ENCODE measurements around the gene TMA7B. TPM values are rescaled to one million over a fixed set of nuclear protein-coding genes. Genes with fewer than 3 reads are reported as not detected.

The TMA7B gene
- total RNA-seq, 3 donors from 2014 or later (not counting 1 experiment from before 2014, with no cell fraction given), result 2.6 to 8.7 (median 6.7) TPM

DNA sequence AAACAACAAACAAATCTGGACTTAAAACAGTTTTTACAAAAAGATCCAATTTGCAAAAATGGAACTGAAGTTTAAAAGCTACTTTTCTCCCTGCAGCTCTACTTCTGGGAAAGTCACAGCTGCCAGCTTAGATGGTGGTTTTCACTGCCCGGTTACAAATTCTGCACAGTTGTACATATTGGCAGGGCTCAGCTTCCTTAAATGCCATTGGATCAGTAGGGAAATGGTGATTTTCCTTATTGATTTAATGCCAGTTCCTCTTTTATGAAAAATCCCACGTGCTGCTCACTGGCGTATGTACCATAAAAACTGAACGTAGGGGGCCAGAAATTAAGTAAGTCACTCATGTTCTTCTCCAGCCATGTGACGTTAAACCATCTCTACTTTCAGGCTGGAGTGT lies 36.5 kb upstream of the TMA7B start:
- Histone ChIP-seq H3K9me3 (ENCODE audit: control insufficient read depth, insufficient read depth, low read length) (no peaks in the 10 kb centered on the region), H3K27me3 (ENCODE audit: control insufficient read depth, insufficient read depth, low read length) (no peaks in the 10 kb centered on the region), H3K27ac (ENCODE audit: low read length) (no peak overlapping the region), H3K4me1 (ENCODE audit: control insufficient read depth, insufficient read depth, low read length) (peaks cover 60% of the 10 kb centered on the region), H3K36me3 (ENCODE audit: control insufficient read depth, insufficient read depth, low read length) (no peaks in the 10 kb centered on the region), H3K4me3 (ENCODE audit: low read length) (no peak overlapping the region)
- Mint-ChIP-seq H3K36me3 (no peaks in the 10 kb centered on the region), H3K9me3 (no peaks in the 10 kb centered on the region), H3K27ac (no peak overlapping the region), H3K27me3 (ENCODE audit: low read depth in 2 of 2) (no peaks in the 10 kb centered on the region), H3K4me3 (no peak overlapping the region), H3K4me1 (peaks cover 68 to 70% of the 10 kb centered on the region in 2 donors)
- ATAC-seq (no peak), DNase-seq (no peak)
- intact Hi-C loops (cut with micrococcal nuclease), result no loop called here
- TF ChIP-seq, protein P1, sequence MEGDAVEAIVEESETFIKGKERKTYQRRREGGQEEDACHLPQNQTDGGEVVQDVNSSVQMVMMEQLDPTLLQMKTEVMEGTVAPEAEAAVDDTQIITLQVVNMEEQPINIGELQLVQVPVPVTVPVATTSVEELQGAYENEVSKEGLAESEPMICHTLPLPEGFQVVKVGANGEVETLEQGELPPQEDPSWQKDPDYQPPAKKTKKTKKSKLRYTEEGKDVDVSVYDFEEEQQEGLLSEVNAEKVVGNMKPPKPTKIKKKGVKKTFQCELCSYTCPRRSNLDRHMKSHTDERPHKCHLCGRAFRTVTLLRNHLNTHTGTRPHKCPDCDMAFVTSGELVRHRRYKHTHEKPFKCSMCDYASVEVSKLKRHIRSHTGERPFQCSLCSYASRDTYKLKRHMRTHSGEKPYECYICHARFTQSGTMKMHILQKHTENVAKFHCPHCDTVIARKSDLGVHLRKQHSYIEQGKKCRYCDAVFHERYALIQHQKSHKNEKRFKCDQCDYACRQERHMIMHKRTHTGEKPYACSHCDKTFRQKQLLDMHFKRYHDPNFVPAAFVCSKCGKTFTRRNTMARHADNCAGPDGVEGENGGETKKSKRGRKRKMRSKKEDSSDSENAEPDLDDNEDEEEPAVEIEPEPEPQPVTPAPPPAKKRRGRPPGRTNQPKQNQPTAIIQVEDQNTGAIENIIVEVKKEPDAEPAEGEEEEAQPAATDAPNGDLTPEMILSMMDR (IDR thresholded peaks at IDR 0.05), result no peak
- WGBS (ENCODE audit: insufficient coverage), result 67% methylated on average over 5 of the region's 5 CpGs

DNA sequence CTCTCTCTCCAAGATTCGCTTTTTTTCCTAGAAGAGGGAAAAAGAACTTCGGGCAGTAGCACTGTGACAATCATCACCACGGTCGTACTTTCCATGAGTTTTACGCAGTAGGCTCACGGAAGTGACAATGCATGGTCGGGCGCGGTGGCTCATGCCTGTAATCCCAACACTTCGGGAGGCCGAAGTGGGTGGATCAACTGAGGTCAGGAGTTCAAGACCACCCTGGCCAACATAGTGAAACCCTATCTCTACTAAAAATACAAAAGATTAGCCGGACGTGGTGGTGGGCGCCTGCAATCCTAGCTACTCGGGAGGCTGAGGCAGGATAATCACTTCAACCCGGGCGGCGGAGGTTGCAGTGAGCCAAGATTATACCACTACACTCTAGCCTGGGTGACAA lies 35.9 kb upstream of the TMA7B start:
- WGBS (ENCODE audit: insufficient coverage), result 96% methylated on average over 18 of the region's 18 CpGs
- no peaks in the 10 kb centered on the region for H3K36me3 Mint-ChIP-seq
- intact Hi-C loops (cut with micrococcal nuclease), result no loop called here

DNA sequence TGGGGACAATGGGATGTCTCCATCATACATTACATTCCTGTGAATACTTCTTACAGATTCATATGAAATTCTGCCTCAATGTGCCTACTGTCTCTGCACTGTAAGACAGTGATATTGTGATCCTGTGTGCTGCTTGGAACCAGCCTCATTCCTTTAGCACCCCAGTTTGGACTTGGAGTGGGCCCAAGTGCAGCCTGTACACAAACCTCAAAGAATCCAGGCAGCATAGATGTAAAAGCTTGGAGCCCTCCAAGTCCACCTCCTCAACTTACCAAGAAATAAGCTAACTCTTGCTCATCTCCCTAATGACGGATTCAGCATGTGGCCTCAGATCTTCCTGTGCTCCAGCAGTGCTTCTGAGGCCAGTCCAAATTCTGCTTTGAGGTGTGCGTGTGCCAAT lies 34.9 kb upstream of the TMA7B start:
- no peak overlapping the region for H3K4me3 ChIP-seq (ENCODE audit: low read length)
- Mint-ChIP-seq H3K36me3 (no peaks in the 10 kb centered on the region), H3K4me3 (no peak overlapping the region)

More for the DNA sequence above, 35.9 kb upstream of the TMA7B start:
- TF ChIP-seq, protein P1 (IDR thresholded peaks at IDR 0.05), result no peak
- DNase-seq (no peak), ATAC-seq (no peak)
- H3K36me3 ChIP-seq (ENCODE audit: control insufficient read depth, insufficient read depth, low read length), result no peaks in the 10 kb centered on the region
- H3K27me3 Mint-ChIP-seq (ENCODE audit: low read depth in 2 of 2), result no peaks in the 10 kb centered on the region
- H3K9me3 ChIP-seq (ENCODE audit: control insufficient read depth, insufficient read depth, low read length), result no peaks in the 10 kb centered on the region
- no peak overlapping the region for H3K27ac ChIP-seq (ENCODE audit: low read length)
- no peak overlapping the region for H3K27ac Mint-ChIP-seq
- no peaks in the 10 kb centered on the region for H3K27me3 ChIP-seq (ENCODE audit: control insufficient read depth, insufficient read depth, low read length)
- H3K4me1 ChIP-seq (ENCODE audit: control insufficient read depth, insufficient read depth, low read length), result peaks cover 56% of the 10 kb centered on the region
- no peak overlapping the region for H3K4me3 ChIP-seq (ENCODE audit: low read length)
- H3K4me1 Mint-ChIP-seq, result peaks cover 66 to 69% of the 10 kb centered on the region in 2 donors
- no peaks in the 10 kb centered on the region for H3K9me3 Mint-ChIP-seq
- H3K4me3 Mint-ChIP-seq, result no peak overlapping the region

More for the DNA sequence above, 34.9 kb upstream of the TMA7B start:
- Mint-ChIP-seq H3K27ac (peak overlapping the region; percentile 1 to 53), H3K9me3 (no peaks in the 10 kb centered on the region), H3K4me1 (peaks cover 57 to 59% of the 10 kb centered on the region in 2 donors), H3K27me3 (ENCODE audit: low read depth in 2 of 2) (no peaks in the 10 kb centered on the region)
- no peak for ATAC-seq
- TF ChIP-seq, protein P1 (IDR thresholded peaks at IDR 0.05), result no peak
- no peak overlapping the region for H3K27ac ChIP-seq (ENCODE audit: low read length)
- H3K9me3 ChIP-seq (ENCODE audit: control insufficient read depth, insufficient read depth, low read length), result no peaks in the 10 kb centered on the region
- no peaks in the 10 kb centered on the region for H3K27me3 ChIP-seq (ENCODE audit: control insufficient read depth, insufficient read depth, low read length)
- peaks cover 51% of the 10 kb centered on the region for H3K4me1 ChIP-seq (ENCODE audit: control insufficient read depth, insufficient read depth, low read length)
- 91% methylated on average over 2 of the region's 2 CpGs for WGBS (ENCODE audit: insufficient coverage)
- intact Hi-C loops (cut with micrococcal nuclease), result loop anchor here (5.0 kb wide), 1 partner anchor 37 kb away; the partner anchor contains the start of gene TMA7B
- peak in 1 of 2 donors; percentile 34 for DNase-seq
- no peaks in the 10 kb centered on the region for H3K36me3 ChIP-seq (ENCODE audit: control insufficient read depth, insufficient read depth, low read length)

Measured in natural killer cell (primary cell).